ENCODE results near the gene GUCD1.

The GUCD1 gene

GRCh38 chr22:24589518-24590030 lies 34.6 kb upstream of the GUCD1 start:
- DNase-seq: no peak

- no peak for DNase-seq
Observed at GRCh38 chr22:24588757-24589481, 34.0 kb upstream of the GUCD1 start.

GRCh38 chr22:24588381-24588756 lies 33.4 kb upstream of the GUCD1 start:
- DNase-seq: no peak

- no peak for DNase-seq
Observed at GRCh38 chr22:24587948-24588347, 33.0 kb upstream of the GUCD1 start.

GRCh38 chr22:24587251-24587650 lies 32.3 kb upstream of the GUCD1 start:
- DNase-seq: no peak

GRCh38 chr22:24585927-24586546 lies 31.1 kb upstream of the GUCD1 start:
- DNase-seq: no peak

GRCh38 chr22:24585461-24585860 lies 30.5 kb upstream of the GUCD1 start:
- DNase-seq: no peak

GRCh38 chr22:24584871-24585411 lies 30.0 kb upstream of the GUCD1 start:
- DNase-seq: no peak

GRCh38 chr22:24584166-24584790 lies 29.3 kb upstream of the GUCD1 start:
- no peak for DNase-seq

- no peak for DNase-seq
Observed at GRCh38 chr22:24583221-24584165, 28.6 kb upstream of the GUCD1 start.

- no peak for DNase-seq
Observed at GRCh38 chr22:24582056-24582814, 27.3 kb upstream of the GUCD1 start.

- DNase-seq: peak; percentile 88
Observed at GRCh38 chr22:24580276-24580675, 25.3 kb upstream of the GUCD1 start.

- DNase-seq: no peak
Observed at GRCh38 chr22:24579258-24579601, 24.3 kb upstream of the GUCD1 start.

GRCh38 chr22:24578355-24579257 lies 23.7 kb upstream of the GUCD1 start:
- peak; percentile 18 for DNase-seq

- no peak for DNase-seq
Observed at GRCh38 chr22:24576778-24577177, 21.8 kb upstream of the GUCD1 start.

GRCh38 chr22:24571266-24571665 lies 16.3 kb upstream of the GUCD1 start:
- no peak for DNase-seq

- no peak for DNase-seq
Observed at GRCh38 chr22:24567668-24568067, 12.7 kb upstream of the GUCD1 start.

- no peak for DNase-seq
Observed at GRCh38 chr22:24566899-24567511, 12.1 kb upstream of the GUCD1 start.

GRCh38 chr22:24565077-24565476 lies 10.1 kb upstream of the GUCD1 start:
- no peak for DNase-seq

- DNase-seq: no peak
Observed at GRCh38 chr22:24564376-24565058, 9.6 kb upstream of the GUCD1 start.
